ENCODE data around the gene GAA. TPM values are rescaled to one million over a fixed set of nuclear protein-coding genes. Genes with fewer than 3 reads are reported as not detected.

GAA gene
- total and polyA plus RNA-seq, 2 of the 8 experiments (the other 6 are each of a cell fraction or from before 2014, with no cell fraction given) = 14.8 to 30.0 TPM

DNA sequence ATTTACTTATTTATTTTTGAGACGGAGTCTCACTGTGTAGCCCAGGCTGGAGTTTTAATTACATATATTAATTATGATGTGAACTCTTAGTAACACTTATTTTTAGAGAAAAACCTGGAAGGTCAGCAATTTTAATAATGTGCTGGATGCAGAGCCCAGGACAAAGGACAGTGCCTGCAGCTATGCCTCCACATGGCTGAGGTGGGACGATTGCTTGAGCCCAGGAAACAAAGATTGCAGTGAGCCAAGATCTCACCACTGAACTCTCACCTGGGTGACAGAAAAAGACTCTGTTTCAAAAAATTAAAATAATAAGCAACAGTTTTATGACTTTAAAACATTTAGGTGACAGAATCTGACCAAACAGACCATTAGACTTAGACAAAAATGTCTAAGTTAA, 57.5 kb downstream of the GAA start:
- no peak overlapping the region for H3K56ac ChIP-seq (replicated peaks; ENCODE audit: insufficient read length, low read depth, low read length)
- H3K79me2 ChIP-seq (ENCODE audit: control insufficient read depth in 1 of 2, insufficient read depth in 2 of 2, low read length in 2 of 2) = no peaks in the 10 kb centered on the region
- no peak overlapping the region for H2BK20ac ChIP-seq (ENCODE audit: low read length)
- H3K23ac ChIP-seq (ENCODE audit: insufficient read length) = no peak overlapping the region
- H4K5ac ChIP-seq (ENCODE audit: insufficient read length, low read depth, low read length) = no peak overlapping the region
- H3K27me3 ChIP-seq (replicated peaks in 1 of 4; ENCODE audit: control insufficient read depth in 3 of 4, extremely low read depth in 1 of 4, insufficient read depth in 3 of 4, low read length in 3 of 4) = no peaks in the 10 kb centered on the region; a peak in 1 of 7 replicates
- H3K14ac ChIP-seq (ENCODE audit: insufficient read length) = no peak overlapping the region
- peaks cover 7 to 13% (median 8%) of the 10 kb centered on the region in 4 experiments for H3K4me1 ChIP-seq (replicated peaks in 1 of 4; ENCODE audit: control insufficient read depth in 3 of 4, insufficient read depth in 4 of 4, low read length in 3 of 4)
- DNase-seq (ENCODE audit: low read depth in 1 of 2, low spot score in 2 of 2) (no peak), FAIRE-seq (no peak)
- H3K4me2 ChIP-seq (ENCODE audit: insufficient read depth in 1 of 2, low read depth in 2 of 2, low read length in 2 of 2) = no peak overlapping the region
- no peak overlapping the region for H4K8ac ChIP-seq (ENCODE audit: extremely low read depth, insufficient read depth, low read length)
- H3K18ac ChIP-seq (ENCODE audit: extremely low read depth, low read length) = no peak overlapping the region
- H3K23me2 ChIP-seq (ENCODE audit: low read depth, low read length) = no peaks in the 10 kb centered on the region
- POLR2A ChIA-PET (ENCODE audit: partially characterized antibody) = interaction anchor here (3.0 kb wide), 1 partner anchor 10 kb away, joined by 17 read pairs; the partner anchor contains the start of gene EIF4A3
- H4K91ac ChIP-seq (replicated peaks; ENCODE audit: insufficient read length, low read length) = no peak overlapping the region
- H2BK15ac ChIP-seq (ENCODE audit: low read length) = no peak overlapping the region
- no peak overlapping the region for H2BK12ac ChIP-seq (ENCODE audit: low read depth, low read length)
- no peak for TF ChIP-seq HDAC2 (IDR thresholded peaks at IDR 0.05; ENCODE audit: borderline replicate concordance in 1 of 2, low read depth in 2 of 2, low read length in 2 of 2)
- no peak overlapping the region for H2AK5ac ChIP-seq (ENCODE audit: low read depth, low read length)
- H4K20me1 ChIP-seq (replicated peaks in 1 of 2; ENCODE audit: control insufficient read depth in 1 of 2, insufficient read depth in 2 of 2, low read length in 2 of 2) = no peaks in the 10 kb centered on the region
- H3K4ac ChIP-seq (replicated peaks; ENCODE audit: insufficient read length, low read depth, low read length) = no peak overlapping the region
- H2BK5ac ChIP-seq (ENCODE audit: low read depth, low read length) = no peak overlapping the region
- CTCF ChIA-PET (ENCODE audit: partially characterized antibody) = interaction anchor here (0.8 kb wide), 1 partner anchor 9 kb away, joined by 3 read pairs; no protein-coding TSS in a partner anchor
- no peak overlapping the region for H2BK120ac ChIP-seq (replicated peaks; ENCODE audit: low read depth, low read length)
- no peak overlapping the region for H3K4me3 ChIP-seq (ENCODE audit: extremely low read depth in 1 of 4, insufficient read depth in 2 of 4, low read depth in 3 of 4, low read length in 4 of 4)
- H3K36me3 ChIP-seq (ENCODE audit: control insufficient read depth in 2 of 4, insufficient read depth in 4 of 4, low read length in 3 of 4) = no peaks in the 10 kb centered on the region
- H3K79me1 ChIP-seq (ENCODE audit: low read depth, low read length) = no peaks in the 10 kb centered on the region
- H3K27ac ChIP-seq (ENCODE audit: low read depth, low read length) = no peak overlapping the region
- peaks cover 15 to 20% of the 10 kb centered on the region in 2 experiments; a peak in 3 of 4 replicates for H3K9me3 ChIP-seq (ENCODE audit: insufficient read depth in 2 of 2, low read depth in 1 of 2, low read length in 1 of 2)
- H3K9ac ChIP-seq (replicated peaks in 1 of 4; ENCODE audit: extremely low read depth in 1 of 4, low read depth in 3 of 4, low read length in 3 of 4) = no peak overlapping the region
- H2AFZ ChIP-seq (ENCODE audit: low read length) = no peak overlapping the region
- 85% methylated on average over 2 of the region's 2 CpGs; no CpG with 5 or more reads in 1 of the 2 experiments for WGBS, 2 experiments (ENCODE audit: extremely low coverage in 1 of 2, insufficient coverage in 1 of 2, insufficient read length in 1 of 2, insufficient replicate concordance in 2 of 2, low coverage in 1 of 2, low lambda C conversion rate in 2 of 2, missing lambda C conversion rate in 1 of 2)
